Thoracic aorta (tissue), 2 donors: Measurements from ENCODE around the gene GNAS. TPM values are rescaled to one million over a fixed set of nuclear protein-coding genes. Genes with fewer than 3 reads are reported as not detected.

ENCODE experiments used
- ATAC-seq: fragments of 150-250 bp; one replicate; pipeline ENCODE4 v1.8.0; 2017; ENCODE audit warnings: low read depth; ENCODE audit not compliant: insufficient number of reproducible peaks, low FRiP score
- DNase-seq: peaks from one replicate; pipeline ENCODE4 v3.0.0-alpha.2; 2020; ENCODE audit warnings: low spot score
- H3K27ac ChIP-seq, 2 donors: fragments of 200-600 bp; sonication (generic); 1 replicate in 1 of 2; 2 replicates in 1 of 2; pipeline ENCODE4 v1.5.1; 2016; ENCODE audit warnings: mild to moderate bottlenecking in 2 of 2, moderate library complexity in 2 of 2
- H3K27me3 ChIP-seq: fragments of 200-600 bp; sonication (generic); replicated peaks from 2 replicates; pipeline ENCODE4 v1.6.0; 2016; ENCODE audit warnings: mild to moderate bottlenecking; ENCODE audit not compliant: insufficient read depth
- H3K36me3 ChIP-seq: fragments of 200-600 bp; sonication (generic); one replicate; pipeline ENCODE4 v1.5.1; 2016
- H3K4me1 ChIP-seq, 2 donors: fragments of 200-600 bp; sonication (generic); 1 replicate in 1 of 2; 2 replicates in 1 of 2; pipeline versions ENCODE4 v1.5.1 to v1.6.0; 2016; ENCODE audit warnings: low read depth in 2 of 2, mild to moderate bottlenecking in 1 of 2; ENCODE audit not compliant: control insufficient read depth in 1 of 2
- H3K4me3 ChIP-seq: fragments of 200-600 bp; sonication (generic); 2 replicates; pipeline ENCODE4 v1.5.1; 2016; ENCODE audit warnings: mild to moderate bottlenecking
- H3K9me3 ChIP-seq: fragments of 200-600 bp; sonication (generic); 2 replicates; pipeline ENCODE4 v1.5.1; 2016
- total RNA-seq, 2 donors: library from RNA; depleted of rRNA; stranded (reverse); fragments of >200 nt; gene quantifications; one replicate each; pipeline versions ENCODE4 v1.1.0 to v1.2.3, GENCODE V29; 2016
- TF ChIP-seq, protein P1 (sequence below): fragments of 200-600 bp; sonication (generic); IDR thresholded peaks from one replicate; pipeline ENCODE4 v1.5.1; 2019; ENCODE audit warnings: antibody characterized with exemption

Gene GNAS
- total RNA-seq, 2 donors from 2014 or later = 742 to 943 TPM

DNA sequence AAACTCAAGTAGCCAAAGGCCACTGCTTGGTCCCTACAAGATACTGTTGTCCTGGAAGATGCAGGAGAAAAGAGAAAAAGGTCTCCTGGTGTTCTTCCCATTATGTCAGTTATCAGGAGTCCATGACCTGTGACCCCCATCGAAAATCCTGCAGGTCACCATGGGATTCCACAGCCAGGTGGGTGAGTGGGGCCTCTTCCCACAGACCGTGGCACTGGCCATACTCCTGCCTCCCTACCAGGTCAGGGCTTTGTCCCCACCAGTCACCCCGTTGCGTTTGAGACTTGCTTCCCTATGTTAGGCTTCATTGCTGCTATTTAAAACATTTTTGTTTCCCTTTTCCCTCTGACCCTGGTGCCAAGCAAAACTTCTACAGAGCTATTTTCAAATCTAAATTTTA is 60.6 kb downstream of the GNAS start:
- H3K27me3 ChIP-seq = no peaks in the 10 kb centered on the region
- H3K27ac ChIP-seq = no peak overlapping the region
- TF ChIP-seq, protein P1, sequence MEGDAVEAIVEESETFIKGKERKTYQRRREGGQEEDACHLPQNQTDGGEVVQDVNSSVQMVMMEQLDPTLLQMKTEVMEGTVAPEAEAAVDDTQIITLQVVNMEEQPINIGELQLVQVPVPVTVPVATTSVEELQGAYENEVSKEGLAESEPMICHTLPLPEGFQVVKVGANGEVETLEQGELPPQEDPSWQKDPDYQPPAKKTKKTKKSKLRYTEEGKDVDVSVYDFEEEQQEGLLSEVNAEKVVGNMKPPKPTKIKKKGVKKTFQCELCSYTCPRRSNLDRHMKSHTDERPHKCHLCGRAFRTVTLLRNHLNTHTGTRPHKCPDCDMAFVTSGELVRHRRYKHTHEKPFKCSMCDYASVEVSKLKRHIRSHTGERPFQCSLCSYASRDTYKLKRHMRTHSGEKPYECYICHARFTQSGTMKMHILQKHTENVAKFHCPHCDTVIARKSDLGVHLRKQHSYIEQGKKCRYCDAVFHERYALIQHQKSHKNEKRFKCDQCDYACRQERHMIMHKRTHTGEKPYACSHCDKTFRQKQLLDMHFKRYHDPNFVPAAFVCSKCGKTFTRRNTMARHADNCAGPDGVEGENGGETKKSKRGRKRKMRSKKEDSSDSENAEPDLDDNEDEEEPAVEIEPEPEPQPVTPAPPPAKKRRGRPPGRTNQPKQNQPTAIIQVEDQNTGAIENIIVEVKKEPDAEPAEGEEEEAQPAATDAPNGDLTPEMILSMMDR = no peak
- no peaks in the 10 kb centered on the region for H3K9me3 ChIP-seq
- H3K4me1 ChIP-seq = peaks cover 13 to 26% of the 10 kb centered on the region in 2 donors
- no peak overlapping the region for H3K4me3 ChIP-seq
- H3K36me3 ChIP-seq = peaks cover 30% of the 10 kb centered on the region
- DNase-seq = no peak
- no peak for ATAC-seq

DNA sequence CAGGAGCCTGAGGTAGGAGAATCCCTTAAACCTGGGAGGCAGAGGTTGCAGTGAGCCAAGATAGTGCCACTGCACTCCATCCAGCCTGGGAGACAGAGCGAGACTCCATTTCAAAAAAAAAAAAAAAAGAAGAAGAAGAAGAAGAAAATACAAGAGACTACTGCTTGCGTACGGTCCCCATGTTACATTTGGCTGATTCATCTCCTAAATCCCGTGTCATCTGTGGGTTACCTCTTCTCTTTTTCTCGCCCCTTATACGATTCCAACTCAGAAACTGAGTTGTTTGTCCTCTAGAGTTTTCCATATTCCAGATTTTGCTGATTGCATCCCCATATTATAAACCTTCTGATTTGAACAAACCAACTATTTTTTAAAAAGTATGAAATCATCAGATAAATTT is 66.1 kb downstream of the GNAS start:
- no peak overlapping the region for H3K4me3 ChIP-seq
- DNase-seq (no peak), ATAC-seq (no peak)
- no peaks in the 10 kb centered on the region for H3K36me3 ChIP-seq
- no peaks in the 10 kb centered on the region for H3K9me3 ChIP-seq
- TF ChIP-seq, protein P1 = no peak
- H3K27ac ChIP-seq = no peak overlapping the region
- H3K27me3 ChIP-seq = no peaks in the 10 kb centered on the region
- H3K4me1 ChIP-seq = no peaks in the 10 kb centered on the region

DNA sequence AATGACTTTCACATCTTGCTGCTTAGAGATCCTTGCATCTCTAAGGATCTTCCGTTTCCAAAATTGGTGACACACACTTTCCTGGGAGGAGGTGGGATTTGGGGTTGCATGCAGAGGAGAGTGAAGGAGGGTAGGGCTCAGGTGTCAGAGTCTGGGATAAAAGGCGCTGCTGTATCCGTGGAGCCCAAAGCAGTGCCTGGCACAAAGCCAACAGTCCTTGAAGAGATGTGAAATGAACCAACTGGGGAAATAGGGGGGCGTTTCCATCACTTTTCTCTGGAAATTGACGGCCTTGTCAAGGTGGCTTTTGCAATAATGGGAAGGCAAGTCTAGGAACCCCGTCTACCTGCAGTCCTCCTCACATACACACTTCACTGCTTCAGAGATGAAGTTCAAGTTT is 69.0 kb downstream of the GNAS start:
- no peak overlapping the region for H3K27ac ChIP-seq
- ATAC-seq (no peak), DNase-seq (no peak)
- no peaks in the 10 kb centered on the region for H3K36me3 ChIP-seq
- no peak overlapping the region for H3K4me3 ChIP-seq
- H3K4me1 ChIP-seq = no peaks in the 10 kb centered on the region
- H3K9me3 ChIP-seq = no peaks in the 10 kb centered on the region
- TF ChIP-seq, protein P1 = no peak
- H3K27me3 ChIP-seq = no peaks in the 10 kb centered on the region

DNA sequence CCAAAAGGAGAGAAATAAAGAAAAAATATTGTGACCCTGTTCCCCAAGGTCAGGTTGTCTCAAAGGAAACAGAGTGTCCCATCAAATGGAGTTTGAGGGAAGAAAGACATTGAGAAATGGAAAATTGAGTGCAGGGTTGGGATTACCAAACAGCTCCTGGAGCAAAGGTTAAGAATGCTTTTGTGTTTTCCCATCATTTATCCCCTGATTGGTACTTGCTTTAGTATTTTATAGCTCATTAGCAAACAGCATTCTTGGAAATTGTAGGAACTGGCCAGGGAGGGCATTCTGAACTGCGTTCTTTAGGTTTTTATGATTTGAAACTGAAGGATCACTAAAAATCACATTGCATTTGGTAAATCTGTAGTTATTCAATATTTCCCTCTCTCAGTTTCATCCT is 69.5 kb downstream of the GNAS start:
- Histone ChIP-seq H3K4me1 (no peaks in the 10 kb centered on the region), H3K9me3 (no peaks in the 10 kb centered on the region), H3K36me3 (no peaks in the 10 kb centered on the region), H3K27me3 (no peaks in the 10 kb centered on the region), H3K4me3 (no peak overlapping the region), H3K27ac (no peak overlapping the region)
- ATAC-seq (no peak), DNase-seq (no peak)
- TF ChIP-seq, protein P1 = no peak

DNA sequence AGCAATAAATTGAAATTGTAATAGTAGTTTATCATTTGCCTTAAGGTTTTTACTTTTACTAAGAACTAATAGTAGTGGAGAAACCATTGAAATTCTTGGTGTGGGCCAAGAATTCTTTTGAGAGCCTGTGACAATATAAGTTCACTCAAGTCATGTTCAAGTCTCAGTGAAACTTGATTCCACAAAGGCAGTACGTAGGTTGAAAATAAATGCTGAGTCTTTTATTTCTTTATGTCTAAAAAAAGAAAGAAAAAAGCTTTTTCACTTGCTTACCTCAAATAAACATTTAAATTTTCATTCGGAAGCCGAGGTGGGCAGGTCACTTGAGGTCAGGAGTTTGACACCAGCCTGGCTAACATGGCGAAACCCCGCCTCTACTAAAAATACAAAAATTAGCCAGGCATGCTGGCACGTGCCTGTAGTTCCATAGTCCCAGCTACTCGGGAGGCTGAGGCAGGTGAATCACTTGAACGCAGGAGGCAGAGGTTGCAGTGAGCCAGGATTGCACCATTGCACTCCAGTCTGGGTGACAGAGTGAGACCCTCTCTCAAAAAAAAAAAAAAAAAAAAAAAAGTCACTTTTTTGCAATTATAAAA is 70.7 kb downstream of the GNAS start:
- Histone ChIP-seq H3K4me3 (no peak overlapping the region), H3K27ac (no peak overlapping the region), H3K9me3 (no peaks in the 10 kb centered on the region), H3K4me1 (no peaks in the 10 kb centered on the region), H3K27me3 (no peaks in the 10 kb centered on the region), H3K36me3 (no peaks in the 10 kb centered on the region)
- TF ChIP-seq, protein P1 = no peak
- ATAC-seq (no peak), DNase-seq (no peak)
